Raji (cell line): ENCODE data around the gene CCDC136.

Experiments used
- POLR2A ChIP-seq: IDR thresholded peaks from 2 replicates; pipeline ENCODE4 v1.6.1; 2011; ENCODE audit warnings: low read depth, low read length, control low read depth; ENCODE audit not compliant: insufficient read depth

CCDC136 gene

GRCh38 chr7:128854396-128854795, 62.6 kb downstream of the CCDC136 start:
- TF ChIP-seq POLR2A: no peak

DNA sequence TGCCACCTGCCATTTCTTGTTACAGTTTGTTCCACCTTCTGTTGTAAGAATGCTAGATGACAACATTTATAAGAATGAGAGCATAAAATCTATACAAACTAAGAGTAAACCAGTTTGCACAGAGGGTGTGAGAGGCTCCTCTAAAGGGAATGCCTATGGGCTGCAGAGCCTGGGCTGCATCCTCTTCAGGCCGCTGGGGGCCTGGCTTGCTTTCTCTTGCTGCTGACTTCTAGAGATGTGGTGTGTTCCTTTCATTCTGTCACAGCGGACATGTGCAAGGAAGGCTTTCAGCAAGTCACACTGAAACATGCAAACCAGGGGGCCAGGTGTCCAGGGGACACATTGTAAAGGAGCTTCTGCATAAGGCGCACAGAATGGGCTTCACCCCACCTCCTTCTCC, 63.8 kb downstream of the CCDC136 start:
- TF ChIP-seq POLR2A: no peak

- no peak for TF ChIP-seq POLR2A
These were observed 64.4 kb downstream of the CCDC136 start for GRCh38 chr7:128856001-128856718.

DNA sequence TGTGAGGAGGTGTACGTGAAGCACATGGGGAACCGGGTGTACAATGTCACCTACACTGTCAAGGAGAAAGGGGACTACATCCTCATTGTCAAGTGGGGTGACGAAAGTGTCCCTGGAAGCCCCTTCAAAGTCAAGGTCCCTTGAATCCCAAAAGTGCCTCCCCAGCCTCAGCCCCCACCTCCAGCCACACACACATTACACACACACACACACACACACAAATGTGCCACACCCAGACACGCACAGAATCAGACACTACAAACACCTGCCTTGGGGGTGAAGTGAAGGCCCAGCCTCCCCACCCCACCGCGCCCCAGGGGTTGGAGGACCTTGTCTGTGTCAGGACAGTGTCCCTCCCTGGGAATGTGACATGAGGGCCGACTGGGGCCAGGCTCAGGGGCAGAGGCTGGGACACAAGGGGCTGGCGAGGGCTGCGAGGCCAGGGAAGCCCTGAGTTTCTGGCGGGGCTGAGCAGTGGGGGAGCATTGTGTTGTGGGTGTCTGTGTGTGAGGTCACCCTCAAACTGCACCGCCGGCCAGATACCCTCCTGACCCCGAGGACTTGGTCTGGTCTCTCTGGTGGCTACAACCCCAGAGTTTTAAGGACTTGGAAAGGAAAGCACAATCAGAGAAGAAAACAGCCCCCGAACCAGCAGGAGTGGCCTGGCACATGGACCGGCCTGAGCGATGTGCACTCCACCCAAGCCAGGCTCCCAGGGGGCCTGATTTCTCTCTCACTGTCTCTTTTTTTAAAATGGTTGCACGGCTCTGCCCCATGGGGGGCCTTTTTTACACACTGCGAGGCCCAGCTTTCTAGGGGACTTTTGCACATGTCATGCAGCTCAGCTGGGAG, 66.8 kb downstream of the CCDC136 start:
- no peak for TF ChIP-seq POLR2A

DNA sequence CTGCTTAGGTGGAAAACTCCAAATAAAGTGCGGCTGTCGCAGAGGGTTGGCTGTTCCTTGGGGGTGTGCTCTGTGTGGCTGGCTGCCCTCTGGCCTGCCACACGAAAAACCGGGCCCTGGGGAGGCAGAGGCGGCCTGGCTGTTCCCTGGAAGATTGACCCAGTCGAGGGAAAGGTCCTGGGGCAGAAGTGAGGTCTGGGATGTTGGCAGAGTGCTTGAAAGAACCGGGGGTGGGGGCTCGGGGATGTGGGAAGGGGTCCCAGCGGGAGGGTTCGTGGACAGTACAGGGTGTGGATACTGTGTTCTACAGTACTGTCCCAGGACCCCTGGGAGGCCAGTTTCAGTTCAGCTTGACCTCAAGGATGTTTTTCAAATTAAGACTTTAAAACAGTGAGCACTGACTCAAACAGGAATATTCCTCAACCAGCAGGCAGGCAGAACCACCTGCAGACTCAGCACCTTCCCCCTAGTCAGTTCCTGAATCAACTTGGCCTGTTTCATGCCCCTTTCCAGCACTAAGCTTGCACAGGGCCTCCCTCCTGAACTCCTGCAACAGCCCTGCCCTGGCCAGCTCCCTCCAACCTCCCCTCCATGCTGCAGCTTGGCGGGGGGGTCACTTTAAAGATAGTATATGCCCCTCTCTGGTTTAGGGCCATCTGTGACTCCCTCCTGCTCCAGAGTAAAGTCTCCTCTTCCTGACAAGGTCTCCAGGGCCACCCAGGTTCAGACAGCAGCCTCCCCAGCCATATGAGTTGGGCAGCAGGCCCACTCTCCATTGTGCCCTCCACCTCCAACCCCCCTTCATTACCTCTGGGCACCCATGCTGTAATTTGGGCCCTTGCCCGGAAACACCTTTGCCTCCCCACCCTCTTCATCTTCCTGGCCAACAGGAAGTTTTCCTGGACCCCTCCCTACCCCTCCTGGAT, 67.7 kb downstream of the CCDC136 start:
- no peak for TF ChIP-seq POLR2A

GRCh38 chr7:128860158-128861073, 68.6 kb downstream of the CCDC136 start:
- no peak for TF ChIP-seq POLR2A

DNA sequence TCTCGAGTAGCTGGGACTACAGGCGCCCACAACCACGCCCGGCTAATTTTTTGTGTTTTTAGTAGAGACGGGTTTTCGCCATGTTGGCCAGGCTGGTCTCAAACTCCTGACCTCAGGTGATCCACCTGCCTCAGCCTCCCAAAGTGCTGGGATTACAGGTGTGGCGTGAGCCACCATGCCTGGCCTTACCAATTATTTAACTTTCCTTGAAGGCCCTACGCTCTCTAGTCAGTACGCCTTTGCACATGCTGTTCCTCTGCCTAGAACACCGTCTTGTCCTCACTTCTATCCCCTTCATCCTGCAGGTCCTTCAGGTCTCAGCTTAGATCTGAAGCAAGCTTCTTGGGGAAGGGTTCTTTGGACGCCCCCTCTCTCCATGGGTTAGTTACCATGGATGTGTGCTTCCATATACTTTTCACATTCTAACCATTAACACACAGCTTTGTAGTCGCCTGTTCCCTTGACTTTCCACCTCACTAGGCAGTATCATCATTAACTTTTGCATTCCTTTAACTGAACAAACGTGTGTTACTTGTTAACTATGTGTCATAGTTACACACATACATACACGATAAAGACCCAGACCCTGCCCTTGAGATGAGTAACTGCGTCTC, 70.3 kb downstream of the CCDC136 start:
- TF ChIP-seq POLR2A: no peak

DNA sequence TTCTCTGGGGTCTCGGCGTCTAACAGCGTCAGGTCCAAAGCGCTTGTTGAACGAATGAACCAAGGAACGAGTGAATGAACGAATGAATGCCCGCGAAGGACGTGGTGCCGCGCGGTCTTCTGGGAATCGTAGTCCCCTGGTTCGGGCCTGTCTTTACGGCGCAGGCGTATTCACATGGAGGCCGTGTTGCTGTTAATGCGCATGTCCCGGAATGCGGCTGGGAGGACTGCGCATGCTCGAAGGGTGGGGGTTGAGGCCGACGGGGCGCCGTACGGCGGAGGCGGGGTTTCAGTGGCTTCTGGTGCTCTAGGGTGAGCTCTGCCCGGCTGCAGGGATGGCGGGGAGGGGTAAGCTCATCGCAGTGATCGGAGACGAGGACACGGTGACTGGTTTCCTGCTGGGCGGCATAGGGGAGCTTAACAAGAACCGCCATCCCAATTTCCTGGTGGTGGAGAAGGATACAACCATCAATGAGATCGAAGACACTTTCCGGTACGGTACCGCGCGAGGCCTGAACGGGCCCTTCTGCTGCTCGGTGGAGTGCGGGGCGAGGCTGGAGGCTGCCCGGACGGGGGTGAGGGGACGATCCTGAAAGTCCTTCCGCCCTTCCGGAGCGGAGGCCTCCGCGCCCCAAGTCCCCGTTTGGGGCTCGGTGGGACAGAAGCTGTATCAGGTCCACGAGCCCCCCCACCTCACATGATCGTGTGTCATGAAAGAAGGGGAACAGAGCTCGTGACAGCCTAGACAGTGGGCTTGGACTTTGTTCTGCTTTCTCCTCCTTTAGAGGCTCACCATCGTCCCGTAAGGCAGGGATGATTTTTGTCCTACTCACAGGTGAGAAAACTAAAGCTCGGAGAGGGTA, 71.0 kb downstream of the CCDC136 start, which contains the start of gene ATP6V1F:
TSS of gene ATP6V1F (plus strand) at position 286 of the 862 bp plus-strand sequence. CDS start at position 335, 49 bp downstream.
- TF ChIP-seq POLR2A: peak; percentile 96

GRCh38 chr7:128863433-128863989, 71.7 kb downstream of the CCDC136 start:
- no peak for TF ChIP-seq POLR2A

GRCh38 chr7:128865303-128865702, 73.5 kb downstream of the CCDC136 start:
- no peak for TF ChIP-seq POLR2A

- no peak for TF ChIP-seq POLR2A
These were observed 74.5 kb downstream of the CCDC136 start for GRCh38 chr7:128865996-128866877.

GRCh38 chr7:128867241-128867640, 75.5 kb downstream of the CCDC136 start:
- TF ChIP-seq POLR2A: no peak
